Osteocyte (in vitro differentiated cells): Measurements from ENCODE around the gene LRRC37A3. TPM values are rescaled to one million over a fixed set of nuclear protein-coding genes. Genes with fewer than 3 reads are reported as not detected.
"Not testable (repeated sequence)": the region's sequence is repeated elsewhere in the genome, so short reads cannot be mapped to it uniquely, and the experiment has no call there.

Experiments used
- DNase-seq: peaks from one replicate; pipeline ENCODE4 v3.0.0; 2021; ENCODE audit warnings: mixed read lengths; ENCODE audit not compliant: unreplicated experiment; ENCODE audit errors: extremely low spot score
- H3K27ac Mint-ChIP-seq: one replicate; pipeline ENCODE4 v1.8.0; 2021; ENCODE audit warnings: mild to moderate bottlenecking, mixed read lengths; ENCODE audit not compliant: unreplicated experiment
- H3K27me3 Mint-ChIP-seq: one replicate; pipeline ENCODE4 v1.8.0; 2021; ENCODE audit warnings: mixed read lengths; ENCODE audit not compliant: unreplicated experiment
- H3K36me3 Mint-ChIP-seq: one replicate; pipeline ENCODE4 v1.8.0; 2021; ENCODE audit warnings: mixed read lengths; ENCODE audit not compliant: unreplicated experiment
- H3K4me1 Mint-ChIP-seq: one replicate; pipeline ENCODE4 v1.8.0; 2021; ENCODE audit warnings: mixed read lengths; ENCODE audit not compliant: unreplicated experiment
- H3K4me3 Mint-ChIP-seq: one replicate; pipeline ENCODE4 v1.8.0; 2021; ENCODE audit warnings: mild to moderate bottlenecking, moderate library complexity, mixed read lengths; ENCODE audit not compliant: unreplicated experiment
- H3K9me3 Mint-ChIP-seq: one replicate; pipeline ENCODE4 v1.8.0; 2021; ENCODE audit warnings: mixed read lengths; ENCODE audit not compliant: unreplicated experiment
- total RNA-seq: library from RNA; stranded (reverse); gene quantifications from 2 replicates; pipeline ENCODE4 v1.2.1, GENCODE V29; 2021
- TF ChIP-seq, protein P1 (sequence below): fragments of 200-600 bp; sonication (generic); IDR thresholded peaks from 2 replicates; pipeline ENCODE4 v1.5.0; 2021; ENCODE audit warnings: antibody characterized with exemption, mild to moderate bottlenecking, moderate library complexity

LRRC37A3 gene
- total RNA-seq, 1 donor from 2014 or later: 25.1 TPM

DNA sequence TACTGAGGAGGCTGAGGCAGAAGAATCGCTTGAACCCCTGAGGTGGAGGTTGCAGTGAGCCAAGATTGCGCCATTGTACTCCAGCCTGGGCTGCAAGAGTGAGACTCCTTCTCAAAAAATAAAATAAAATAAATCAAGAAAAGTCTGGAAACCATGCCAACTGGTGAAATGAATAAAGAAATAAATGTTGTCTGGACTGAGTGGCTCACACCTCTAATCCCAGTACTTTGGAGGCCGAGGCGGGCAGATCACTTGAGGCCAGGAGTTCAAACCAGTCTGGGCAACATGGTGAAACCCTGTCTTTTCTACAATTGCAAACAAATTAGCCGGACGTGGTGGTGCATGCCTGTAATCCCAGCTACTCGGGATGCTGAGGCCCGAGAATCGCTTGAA lies 744 bp upstream of the LRRC37A3 start:
- no peak for DNase-seq
- H3K27ac Mint-ChIP-seq: peak overlapping the region; percentile 89
- H3K9me3 Mint-ChIP-seq: no peaks in the 10 kb centered on the region
- TF ChIP-seq, protein P1, sequence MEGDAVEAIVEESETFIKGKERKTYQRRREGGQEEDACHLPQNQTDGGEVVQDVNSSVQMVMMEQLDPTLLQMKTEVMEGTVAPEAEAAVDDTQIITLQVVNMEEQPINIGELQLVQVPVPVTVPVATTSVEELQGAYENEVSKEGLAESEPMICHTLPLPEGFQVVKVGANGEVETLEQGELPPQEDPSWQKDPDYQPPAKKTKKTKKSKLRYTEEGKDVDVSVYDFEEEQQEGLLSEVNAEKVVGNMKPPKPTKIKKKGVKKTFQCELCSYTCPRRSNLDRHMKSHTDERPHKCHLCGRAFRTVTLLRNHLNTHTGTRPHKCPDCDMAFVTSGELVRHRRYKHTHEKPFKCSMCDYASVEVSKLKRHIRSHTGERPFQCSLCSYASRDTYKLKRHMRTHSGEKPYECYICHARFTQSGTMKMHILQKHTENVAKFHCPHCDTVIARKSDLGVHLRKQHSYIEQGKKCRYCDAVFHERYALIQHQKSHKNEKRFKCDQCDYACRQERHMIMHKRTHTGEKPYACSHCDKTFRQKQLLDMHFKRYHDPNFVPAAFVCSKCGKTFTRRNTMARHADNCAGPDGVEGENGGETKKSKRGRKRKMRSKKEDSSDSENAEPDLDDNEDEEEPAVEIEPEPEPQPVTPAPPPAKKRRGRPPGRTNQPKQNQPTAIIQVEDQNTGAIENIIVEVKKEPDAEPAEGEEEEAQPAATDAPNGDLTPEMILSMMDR: no peak
- peaks cover 8% of the 10 kb centered on the region for H3K4me1 Mint-ChIP-seq
- peaks cover 2% of the 10 kb centered on the region for H3K36me3 Mint-ChIP-seq
- H3K27me3 Mint-ChIP-seq: no peaks in the 10 kb centered on the region
- H3K4me3 Mint-ChIP-seq: peak overlapping the region; percentile 84

DNA sequence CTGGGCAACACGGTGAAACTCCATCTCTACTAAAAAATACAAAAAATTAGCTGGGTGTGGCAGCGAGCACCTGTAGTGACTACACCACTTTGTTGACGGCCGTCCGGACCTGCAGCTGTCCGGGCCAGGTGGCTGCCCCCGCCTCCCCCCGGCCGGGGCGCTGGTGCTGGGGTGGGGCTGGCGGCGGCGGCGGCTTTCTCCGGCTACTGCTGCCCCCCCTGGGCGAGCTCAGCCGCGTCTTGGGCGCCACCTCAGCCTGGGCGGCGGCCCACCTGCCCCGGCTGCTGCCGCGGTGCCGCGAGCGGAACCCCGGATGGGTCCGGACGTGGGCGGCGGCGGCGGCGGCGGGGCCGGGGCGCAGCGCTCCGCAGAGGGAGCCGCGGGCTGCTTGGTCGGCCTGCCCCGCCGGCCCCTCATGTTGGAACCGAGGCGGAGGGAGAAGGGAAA lies 413 bp downstream of the LRRC37A3 start:
- peak overlapping the region; percentile 89 for H3K27ac Mint-ChIP-seq
- H3K4me3 Mint-ChIP-seq: peak overlapping the region; percentile 84
- not testable (repeated sequence) for H3K9me3 Mint-ChIP-seq, H3K36me3 Mint-ChIP-seq, H3K4me1 Mint-ChIP-seq, DNase-seq, H3K27me3 Mint-ChIP-seq

DNA sequence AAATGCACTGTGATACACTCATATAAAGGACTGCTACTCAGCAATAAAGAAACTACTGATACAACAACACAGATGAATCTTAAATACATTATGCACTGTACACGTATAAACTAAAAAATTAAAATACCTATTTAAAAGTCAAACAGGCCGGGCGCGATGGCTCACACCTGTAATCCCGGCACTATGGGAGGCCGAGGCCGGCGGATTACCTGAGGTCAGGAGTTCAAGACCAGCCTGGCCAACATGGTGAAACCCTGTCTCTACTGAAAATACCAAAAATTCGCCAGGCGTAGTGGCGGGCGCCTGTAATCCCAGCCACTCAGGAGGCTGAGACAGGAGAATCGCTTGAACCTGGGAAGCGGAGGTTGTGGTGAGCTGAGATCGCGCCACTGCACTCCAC lies 1.7 kb downstream of the LRRC37A3 start:
- not testable (repeated sequence) for H3K4me3 Mint-ChIP-seq, H3K36me3 Mint-ChIP-seq, H3K4me1 Mint-ChIP-seq, H3K27ac Mint-ChIP-seq, H3K9me3 Mint-ChIP-seq, H3K27me3 Mint-ChIP-seq
- peak; percentile 49 for DNase-seq

DNA sequence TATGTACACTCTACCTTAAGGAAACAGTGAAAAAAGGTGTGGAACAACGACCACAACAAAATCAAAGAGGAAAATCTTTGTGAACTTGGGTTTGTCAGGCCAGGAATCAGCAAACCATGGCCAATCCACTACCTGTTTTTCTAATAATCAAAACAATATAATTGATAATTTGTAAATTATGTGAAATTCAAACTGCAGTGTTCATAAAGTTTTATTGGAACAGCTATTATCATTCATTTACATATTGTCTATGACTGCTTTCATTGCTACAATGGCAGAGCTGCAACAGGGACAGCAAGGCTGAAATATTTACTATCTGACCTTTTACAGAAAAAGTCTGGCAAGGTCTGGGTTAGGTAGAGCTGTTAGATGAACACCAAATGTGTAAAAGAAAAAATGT lies 4.0 kb downstream of the LRRC37A3 start:
- H3K27me3 Mint-ChIP-seq, H3K36me3 Mint-ChIP-seq, DNase-seq, H3K4me3 Mint-ChIP-seq, H3K4me1 Mint-ChIP-seq, H3K27ac Mint-ChIP-seq, H3K9me3 Mint-ChIP-seq: not testable (repeated sequence)

DNA sequence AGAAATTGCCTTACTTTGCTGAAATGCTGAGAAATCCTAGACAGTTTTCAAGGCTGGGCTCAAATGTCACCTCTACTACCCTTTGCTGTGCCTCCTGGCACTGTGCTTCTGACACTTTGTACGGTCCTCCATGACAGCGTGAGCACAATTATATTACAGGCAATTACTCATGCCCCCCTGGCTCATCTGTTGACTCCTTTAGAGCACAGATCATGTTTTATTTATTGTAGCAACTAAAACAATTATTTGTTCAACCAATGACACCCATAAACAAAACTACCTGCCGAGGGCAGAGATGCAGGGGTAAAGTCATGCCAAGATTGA lies 9.1 kb downstream of the LRRC37A3 start:
- H3K36me3 Mint-ChIP-seq, H3K27me3 Mint-ChIP-seq, H3K27ac Mint-ChIP-seq, H3K4me1 Mint-ChIP-seq, H3K9me3 Mint-ChIP-seq, DNase-seq, H3K4me3 Mint-ChIP-seq: not testable (repeated sequence)

DNA sequence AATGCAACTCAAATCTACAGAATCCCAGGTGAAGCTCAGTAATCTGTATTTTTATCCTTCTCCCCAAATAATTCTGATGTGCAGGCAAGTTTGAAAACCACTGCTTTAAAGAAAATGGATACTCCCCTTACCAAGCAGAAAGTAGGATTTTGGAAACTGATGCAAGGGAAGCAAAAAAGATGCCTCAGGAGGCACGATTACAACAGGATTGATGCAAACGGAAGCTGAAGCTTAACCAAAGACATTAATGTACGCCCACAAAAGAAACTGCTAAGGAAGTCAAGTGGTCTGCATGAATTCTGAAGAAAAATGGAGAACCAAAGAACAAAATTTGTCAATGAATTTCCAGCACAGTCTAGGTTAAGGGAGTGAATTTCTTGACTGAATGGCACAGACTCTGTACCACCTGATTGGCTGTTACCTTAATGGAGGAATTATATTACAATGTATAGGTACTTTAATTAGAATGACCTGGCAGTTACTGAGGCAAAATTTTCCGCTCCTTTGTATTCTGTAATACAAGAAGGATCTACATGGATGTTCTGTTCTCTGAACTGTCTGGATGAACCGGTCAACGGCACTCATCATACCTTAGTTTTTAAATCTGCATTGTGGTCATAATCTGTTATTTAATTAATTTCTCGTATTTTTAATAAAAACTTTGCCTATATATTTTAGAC lies 9.6 kb downstream of the LRRC37A3 start:
- H3K27me3 Mint-ChIP-seq, H3K27ac Mint-ChIP-seq, H3K4me3 Mint-ChIP-seq, H3K36me3 Mint-ChIP-seq, H3K9me3 Mint-ChIP-seq, H3K4me1 Mint-ChIP-seq: not testable (repeated sequence)
- peak; percentile 15 for DNase-seq

DNA sequence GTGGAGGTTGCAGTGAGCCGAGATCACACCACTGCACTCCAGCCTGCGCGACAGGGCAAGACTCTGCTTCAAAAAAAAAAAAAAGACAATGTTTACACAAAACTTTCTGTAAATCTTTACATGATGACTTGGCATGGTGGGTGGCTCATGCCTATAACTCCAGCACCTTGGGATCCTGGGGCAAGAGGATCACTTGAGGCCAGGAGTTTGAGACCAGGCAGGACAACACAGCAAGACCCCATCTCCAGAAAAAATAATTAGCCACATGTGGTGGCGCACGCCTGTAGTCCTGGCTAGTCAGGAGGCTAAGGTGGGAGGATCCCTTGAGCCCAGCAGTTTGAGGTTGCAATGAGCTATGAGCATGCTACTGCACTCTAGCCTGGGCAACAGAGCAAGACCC lies 15.2 kb downstream of the LRRC37A3 start:
- not testable (repeated sequence) for H3K27ac Mint-ChIP-seq, H3K27me3 Mint-ChIP-seq, H3K4me3 Mint-ChIP-seq, H3K9me3 Mint-ChIP-seq, H3K4me1 Mint-ChIP-seq, H3K36me3 Mint-ChIP-seq, DNase-seq

DNA sequence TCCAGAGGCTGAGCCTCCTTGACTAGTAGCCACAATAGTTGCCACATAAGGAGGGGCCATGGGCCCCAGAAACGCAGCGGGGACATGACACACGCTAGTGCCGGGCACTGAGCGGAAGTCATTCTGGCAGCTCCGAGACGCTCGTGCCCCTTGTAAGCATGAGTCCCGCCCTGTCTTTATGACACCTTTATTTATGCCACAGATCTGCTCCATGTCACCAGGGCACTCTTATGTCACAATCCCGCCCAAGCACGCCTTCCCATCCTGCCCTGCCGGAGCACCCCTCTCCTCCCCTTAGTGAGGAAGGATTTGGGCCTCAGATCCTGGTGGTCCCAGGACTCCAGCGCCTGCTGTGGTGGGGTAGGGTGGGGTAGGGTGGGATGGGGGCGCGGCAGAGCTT lies 22.1 kb downstream of the LRRC37A3 start:
- H3K27me3 Mint-ChIP-seq, H3K4me3 Mint-ChIP-seq, H3K36me3 Mint-ChIP-seq, H3K9me3 Mint-ChIP-seq, H3K27ac Mint-ChIP-seq, H3K4me1 Mint-ChIP-seq: not testable (repeated sequence)
- peak; percentile 85 for DNase-seq

DNA sequence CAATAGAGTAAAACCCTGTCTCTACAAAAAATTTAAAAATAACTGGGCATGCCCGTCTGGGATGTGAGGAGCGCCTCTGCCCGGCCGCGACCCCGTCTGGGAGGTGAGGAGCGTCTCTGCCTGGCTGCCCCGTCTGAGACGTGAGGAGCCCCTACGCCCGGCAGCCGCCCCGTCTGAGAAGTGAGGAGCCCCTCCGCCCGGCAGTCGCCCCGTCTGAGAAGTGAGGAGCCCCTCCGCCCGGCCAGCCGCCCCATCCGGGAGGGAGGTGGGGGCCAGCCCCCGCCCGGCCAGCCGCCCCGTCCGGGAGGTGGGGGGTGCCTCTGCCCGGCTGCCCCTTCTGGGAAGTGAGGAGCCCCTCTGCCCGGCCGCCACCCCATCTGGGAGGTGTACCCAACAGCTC lies 45.1 kb downstream of the LRRC37A3 start:
- DNase-seq, H3K4me1 Mint-ChIP-seq, H3K9me3 Mint-ChIP-seq, H3K27ac Mint-ChIP-seq, H3K36me3 Mint-ChIP-seq, H3K27me3 Mint-ChIP-seq, H3K4me3 Mint-ChIP-seq: not testable (repeated sequence)
